ENCODE measurements around the gene SEMA3C.
A peak's percentile ranks its signal among the peaks of the same experiment; 100 is the strongest.

SEMA3C gene

GRCh38 chr7:80775482-80775881 lies 143.4 kb downstream of the SEMA3C start:
- TF ChIP-seq, protein P1, sequence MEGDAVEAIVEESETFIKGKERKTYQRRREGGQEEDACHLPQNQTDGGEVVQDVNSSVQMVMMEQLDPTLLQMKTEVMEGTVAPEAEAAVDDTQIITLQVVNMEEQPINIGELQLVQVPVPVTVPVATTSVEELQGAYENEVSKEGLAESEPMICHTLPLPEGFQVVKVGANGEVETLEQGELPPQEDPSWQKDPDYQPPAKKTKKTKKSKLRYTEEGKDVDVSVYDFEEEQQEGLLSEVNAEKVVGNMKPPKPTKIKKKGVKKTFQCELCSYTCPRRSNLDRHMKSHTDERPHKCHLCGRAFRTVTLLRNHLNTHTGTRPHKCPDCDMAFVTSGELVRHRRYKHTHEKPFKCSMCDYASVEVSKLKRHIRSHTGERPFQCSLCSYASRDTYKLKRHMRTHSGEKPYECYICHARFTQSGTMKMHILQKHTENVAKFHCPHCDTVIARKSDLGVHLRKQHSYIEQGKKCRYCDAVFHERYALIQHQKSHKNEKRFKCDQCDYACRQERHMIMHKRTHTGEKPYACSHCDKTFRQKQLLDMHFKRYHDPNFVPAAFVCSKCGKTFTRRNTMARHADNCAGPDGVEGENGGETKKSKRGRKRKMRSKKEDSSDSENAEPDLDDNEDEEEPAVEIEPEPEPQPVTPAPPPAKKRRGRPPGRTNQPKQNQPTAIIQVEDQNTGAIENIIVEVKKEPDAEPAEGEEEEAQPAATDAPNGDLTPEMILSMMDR (IDR thresholded peaks at IDR 0.05; ENCODE audit: borderline replicate concordance, control extremely low read depth, extremely low read depth, insufficient read depth, missing control alignments): no peak
- DNase-seq (ENCODE audit: low spot score): no peak
- in situ Hi-C loops (cut with MboI; ENCODE audit: low sequenced_read_pairs, unreplicated experiment): no loop called here

DNA sequence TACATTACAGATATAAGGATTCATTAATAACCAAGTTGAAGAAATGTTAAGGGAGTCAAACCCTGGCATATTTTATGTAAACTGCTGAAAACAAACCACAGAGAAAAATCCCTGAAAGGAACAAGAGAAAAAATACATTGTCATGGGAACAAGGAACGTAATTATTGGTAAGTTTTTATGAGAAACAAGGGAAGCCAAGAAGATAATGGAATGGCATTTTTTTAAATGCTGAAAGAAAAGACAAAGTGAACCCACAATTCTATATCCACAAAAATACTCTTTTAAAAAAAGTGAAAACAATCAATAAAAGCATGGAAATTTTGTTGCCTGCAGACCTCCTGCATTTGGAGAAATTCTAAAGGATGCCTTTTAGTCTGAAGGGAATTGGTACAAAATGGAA lies 144.0 kb downstream of the SEMA3C start:
- in situ Hi-C loops (cut with MboI; ENCODE audit: low sequenced_read_pairs, unreplicated experiment): no loop called here
- no peak for DNase-seq (ENCODE audit: low spot score)
- TF ChIP-seq, protein P1 (IDR thresholded peaks at IDR 0.05; ENCODE audit: borderline replicate concordance, control extremely low read depth, extremely low read depth, insufficient read depth, missing control alignments): no peak

GRCh38 chr7:80773787-80774508 lies 144.9 kb downstream of the SEMA3C start:
- DNase-seq (ENCODE audit: low spot score): no peak
- in situ Hi-C loops (cut with MboI; ENCODE audit: low sequenced_read_pairs, unreplicated experiment): no loop called here
- TF ChIP-seq, protein P1 (IDR thresholded peaks at IDR 0.05; ENCODE audit: borderline replicate concordance, control extremely low read depth, extremely low read depth, insufficient read depth, missing control alignments): no peak

DNA sequence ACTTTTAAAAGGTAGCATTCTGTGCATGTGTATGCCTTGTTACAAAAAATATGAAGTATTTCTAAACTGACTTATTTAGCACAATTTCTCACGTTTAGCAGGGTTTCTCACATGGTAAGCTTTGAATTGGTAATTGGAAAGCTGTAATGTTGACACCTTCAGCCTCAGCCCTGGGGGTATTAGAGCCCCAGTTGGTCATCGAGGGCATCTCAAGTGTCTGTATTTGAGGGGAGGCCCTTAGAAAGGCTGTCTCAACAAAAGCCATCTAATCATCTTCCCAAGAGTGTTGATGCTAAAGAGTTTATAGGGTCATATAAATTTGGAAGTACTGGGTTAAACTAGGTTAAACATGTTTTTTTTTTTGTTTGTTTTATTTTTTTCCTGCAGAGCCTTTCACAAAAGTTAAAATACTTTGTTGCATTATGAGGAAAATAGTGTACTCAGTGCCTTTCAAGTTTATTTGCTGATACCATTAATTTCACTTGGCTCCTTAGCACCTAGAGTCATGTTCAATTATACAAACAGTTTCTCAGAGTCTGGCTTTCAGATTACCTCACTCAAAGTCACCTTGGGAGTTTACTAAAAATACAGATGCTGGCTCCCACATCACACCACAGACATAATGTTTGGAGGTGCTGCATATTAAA lies 146.4 kb downstream of the SEMA3C start:
- in situ Hi-C loops (cut with MboI; ENCODE audit: low sequenced_read_pairs, unreplicated experiment): no loop called here
- no peak for DNase-seq (ENCODE audit: low spot score)
- TF ChIP-seq, protein P1 (IDR thresholded peaks at IDR 0.05; ENCODE audit: borderline replicate concordance, control extremely low read depth, extremely low read depth, insufficient read depth, missing control alignments): no peak

GRCh38 chr7:80771523-80771922 lies 147.3 kb downstream of the SEMA3C start:
- in situ Hi-C loops (cut with MboI; ENCODE audit: low sequenced_read_pairs, unreplicated experiment): no loop called here
- no peak for DNase-seq (ENCODE audit: low spot score)
- TF ChIP-seq, protein P1 (IDR thresholded peaks at IDR 0.05; ENCODE audit: borderline replicate concordance, control extremely low read depth, extremely low read depth, insufficient read depth, missing control alignments): no peak

- TF ChIP-seq, protein P1 (IDR thresholded peaks at IDR 0.05; ENCODE audit: borderline replicate concordance, control extremely low read depth, extremely low read depth, insufficient read depth, missing control alignments): no peak
- peak; percentile 28 for DNase-seq (ENCODE audit: low spot score)
- in situ Hi-C loops (cut with MboI; ENCODE audit: low sequenced_read_pairs, unreplicated experiment): no loop called here
Observed at GRCh38 chr7:80770675-80771081, 148.2 kb downstream of the SEMA3C start.

Data from GM13976 (cell line).